ENCODE results near the gene ZNF488. TPM values are rescaled to one million over a fixed set of nuclear protein-coding genes. Genes with fewer than 3 reads are reported as not detected.

The ZNF488 gene
- total and polyA plus RNA-seq, 8 donors: 0.43 to 15.1 (median 0.62) TPM; not detected in 2

GRCh38 chr10:47381427-47382379 lies 2.4 kb downstream of the ZNF488 start:
- intact Hi-C loops (cut with DNase I; ENCODE audit: low total_unique reads): loop anchor here (5.0 kb wide), 1 partner anchor 1099 kb away; no protein-coding TSS in a partner anchor
- H3K27ac ChIP-seq: peak overlapping the region in 3 of 5 donors; percentile 20 to 48 (median 40)

GRCh38 chr10:47381103-47381395 lies 3.0 kb downstream of the ZNF488 start:
- peaks cover 0 to 22% (median 0%) of the 10 kb centered on the region in 3 donors for H3K27me3 ChIP-seq
- WGBS, 5 donors: 24 to 77% (median 48%) methylated on average over 1 of the region's 1 CpG

More at GRCh38 chr10:47381427-47382379, 2.4 kb downstream of the ZNF488 start:
- TF ChIP-seq EP300 (IDR thresholded peaks at IDR 0.05): no peak
- Histone ChIP-seq H3K9me3 (no peaks in the 10 kb centered on the region), H3K36me3 (no peaks in the 10 kb centered on the region), H3K4me1 (peaks cover 22 to 41% (median 30%) of the 10 kb centered on the region in 4 donors), H3K4me3 (no peak overlapping the region), H3K27me3 (peaks cover 0 to 15% (median 0%) of the 10 kb centered on the region in 3 donors)
- WGBS, 5 donors: 74 to 91% (median 77%) methylated on average over 5 to 9 of the region's 9 CpGs
- DNase-seq: peak in 1 of 2 donors; percentile 9

GRCh38 chr10:47380341-47381102 lies 3.6 kb downstream of the ZNF488 start:
- no peak for TF ChIP-seq CTCF (IDR thresholded peaks at IDR 0.05)
- TF ChIP-seq POLR2AphosphoS5 (IDR thresholded peaks at IDR 0.05): peak in 2 of 3 donors; percentile 5 to 54
- no peak for TF ChIP-seq POLR2A (IDR thresholded peaks at IDR 0.05)
- Histone ChIP-seq H3K9me3 (no peaks in the 10 kb centered on the region), H3K36me3 (no peaks in the 10 kb centered on the region), H3K27ac (peak overlapping the region in 3 of 5 donors; percentile 20 to 48 (median 40)), H3K27me3 (peaks cover 0 to 23% (median 0%) of the 10 kb centered on the region in 3 donors), H3K4me3 (no peak overlapping the region), H3K4me1 (peaks cover 22 to 42% (median 30%) of the 10 kb centered on the region in 4 donors)
- intact Hi-C loops (cut with DNase I; ENCODE audit: low total_unique reads): loop anchor here (5.0 kb wide), 1 partner anchor 1098 kb away; no protein-coding TSS in a partner anchor
- 43 to 73% (median 57%) methylated on average over 8 of the region's 8 CpGs for WGBS, 5 donors
- DNase-seq: peak; percentile 59 to 81

More at GRCh38 chr10:47381103-47381395, 3.0 kb downstream of the ZNF488 start:
- Histone ChIP-seq H3K9me3 (no peaks in the 10 kb centered on the region), H3K4me3 (no peak overlapping the region), H3K4me1 (peaks cover 22 to 42% (median 30%) of the 10 kb centered on the region in 4 donors), H3K36me3 (no peaks in the 10 kb centered on the region), H3K27ac (peak overlapping the region in 3 of 5 donors; percentile 20 to 48 (median 40))
- TF ChIP-seq CTCF (IDR thresholded peaks at IDR 0.05) (no peak), POLR2A (IDR thresholded peaks at IDR 0.05) (no peak), EP300 (IDR thresholded peaks at IDR 0.05) (no peak), POLR2AphosphoS5 (IDR thresholded peaks at IDR 0.05) (no peak)
- intact Hi-C loops (cut with DNase I; ENCODE audit: low total_unique reads): loop anchor here (5.0 kb wide), 1 partner anchor 1099 kb away; no protein-coding TSS in a partner anchor
- no peak for DNase-seq

GRCh38 chr10:47379901-47380300 lies 4.2 kb downstream of the ZNF488 start:
- Histone ChIP-seq H3K4me1 (peaks cover 22 to 44% (median 33%) of the 10 kb centered on the region in 4 donors), H3K27me3 (peaks cover 0 to 23% (median 0%) of the 10 kb centered on the region in 3 donors), H3K36me3 (no peaks in the 10 kb centered on the region), H3K4me3 (no peak overlapping the region), H3K27ac (no peak overlapping the region), H3K9me3 (no peaks in the 10 kb centered on the region)
- DNase-seq: peak in 1 of 2 donors; percentile 22
- intact Hi-C loops (cut with DNase I; ENCODE audit: low total_unique reads): loop anchor here (5.0 kb wide), 1 partner anchor 1098 kb away; no protein-coding TSS in a partner anchor
- TF ChIP-seq POLR2A (IDR thresholded peaks at IDR 0.05): no peak
- TF ChIP-seq EP300 (IDR thresholded peaks at IDR 0.05): no peak
- TF ChIP-seq POLR2AphosphoS5 (IDR thresholded peaks at IDR 0.05): no peak
- TF ChIP-seq CTCF (IDR thresholded peaks at IDR 0.05): no peak
- 67 to 93% (median 69%) methylated on average over 10 to 11 of the region's 11 CpGs for WGBS, 5 donors
